ENCODE measurements around the gene PRKAG2.

PRKAG2 gene

GRCh38 chr7:151796091-151796870, 80.6 kb downstream of the PRKAG2 start:
- no peak for ATAC-seq
- Mint-ChIP-seq H3K27ac (peak overlapping the region; percentile 90), H3K4me3 (peak overlapping the region; percentile 38), H3K4me1 (peaks cover 65% of the 10 kb centered on the region), H3K9me3 (no peaks in the 10 kb centered on the region), H3K36me3 (peaks cover 5% of the 10 kb centered on the region)
- DNase-seq (ENCODE audit: low spot score in 2 of 2) = no peak

DNA sequence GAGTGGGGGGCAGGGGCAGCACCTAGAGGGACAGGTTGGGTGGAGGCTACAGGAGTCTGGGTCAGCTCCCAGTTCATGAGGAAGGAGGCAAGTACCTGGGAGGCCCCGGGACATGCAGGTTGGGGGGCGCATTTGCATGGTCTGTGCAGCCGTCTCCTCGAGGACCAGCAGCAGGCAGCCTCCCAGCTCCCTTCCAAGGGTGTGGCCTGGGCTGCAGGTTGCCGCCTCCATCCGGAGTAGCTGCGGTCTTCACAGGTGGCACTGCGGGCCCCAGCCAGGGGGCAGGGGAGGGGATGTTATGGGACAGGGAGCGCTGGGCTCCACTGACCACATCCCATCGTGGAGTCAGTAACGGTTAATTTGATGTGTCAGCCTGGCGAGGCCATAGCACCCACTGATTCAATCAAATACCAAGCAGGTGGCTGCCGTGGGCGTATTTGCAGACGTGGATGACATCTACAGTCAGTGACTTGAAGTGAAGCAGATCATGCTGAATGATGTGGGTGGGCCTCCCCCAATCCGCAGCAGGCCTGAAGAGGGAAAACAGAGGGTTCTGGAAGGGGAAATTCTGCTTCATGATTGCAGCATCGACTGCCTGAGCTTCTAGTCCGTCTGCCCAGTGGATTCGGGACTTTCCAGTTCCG, 81.6 kb downstream of the PRKAG2 start:
- Mint-ChIP-seq H3K4me3 (peak overlapping the region; percentile 38), H3K27ac (peak overlapping the region; percentile 90), H3K9me3 (no peaks in the 10 kb centered on the region), H3K36me3 (peaks cover 5% of the 10 kb centered on the region), H3K4me1 (peaks cover 68% of the 10 kb centered on the region)
- ATAC-seq = peak; percentile 94
- peak; percentile 63 to 86 for DNase-seq (ENCODE audit: low spot score in 2 of 2)

DNA sequence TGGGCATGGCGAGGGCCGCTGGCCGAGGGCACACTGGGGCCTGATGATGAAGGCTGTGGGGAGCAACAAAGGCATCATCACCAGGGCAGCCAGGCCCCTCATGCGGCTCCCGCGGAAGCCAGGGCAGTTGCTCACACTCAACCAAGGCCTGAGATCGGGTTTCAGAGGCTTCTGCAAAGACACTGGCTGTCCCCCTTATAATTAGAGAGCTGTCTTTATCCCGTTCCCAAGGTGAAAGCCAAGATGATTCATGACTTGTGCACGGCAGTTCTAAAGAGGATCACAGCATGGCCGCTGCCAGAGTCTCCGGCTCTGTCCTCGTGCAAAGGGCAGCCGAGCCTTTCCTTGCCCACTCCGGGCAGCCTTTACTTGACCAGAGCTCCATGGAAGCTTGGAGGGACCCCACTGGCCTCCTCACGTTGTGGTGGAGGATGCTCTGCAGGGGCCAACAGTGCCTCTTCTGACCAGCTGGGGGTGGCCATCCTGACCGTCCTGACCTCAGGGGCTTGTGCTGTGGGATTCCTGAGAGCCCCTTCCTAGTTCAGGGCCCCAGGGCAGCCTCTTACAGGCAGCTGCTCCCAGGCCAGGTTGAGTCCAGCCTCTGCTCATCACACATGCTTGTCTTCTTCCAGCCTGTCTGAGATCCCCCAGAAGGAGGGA, 82.3 kb downstream of the PRKAG2 start:
- H3K36me3 Mint-ChIP-seq = peaks cover 5% of the 10 kb centered on the region
- H3K4me1 Mint-ChIP-seq = peaks cover 73% of the 10 kb centered on the region

GRCh38 chr7:151793991-151794507, 82.9 kb downstream of the PRKAG2 start:
- H3K4me3 Mint-ChIP-seq = peak overlapping the region; percentile 38
- no peaks in the 10 kb centered on the region for H3K9me3 Mint-ChIP-seq
- H3K4me1 Mint-ChIP-seq = peaks cover 76% of the 10 kb centered on the region
- DNase-seq (ENCODE audit: low spot score in 2 of 2) = no peak
- ATAC-seq = no peak
- peak overlapping the region; percentile 90 for H3K27ac Mint-ChIP-seq
- H3K36me3 Mint-ChIP-seq = peaks cover 5% of the 10 kb centered on the region

More for the DNA sequence above, 82.3 kb downstream of the PRKAG2 start:
- DNase-seq (ENCODE audit: low spot score in 2 of 2) (no peak), ATAC-seq (peak; percentile 2)
- Mint-ChIP-seq H3K4me3 (peak overlapping the region; percentile 38), H3K9me3 (no peaks in the 10 kb centered on the region), H3K27ac (peak overlapping the region; percentile 90)

DNA sequence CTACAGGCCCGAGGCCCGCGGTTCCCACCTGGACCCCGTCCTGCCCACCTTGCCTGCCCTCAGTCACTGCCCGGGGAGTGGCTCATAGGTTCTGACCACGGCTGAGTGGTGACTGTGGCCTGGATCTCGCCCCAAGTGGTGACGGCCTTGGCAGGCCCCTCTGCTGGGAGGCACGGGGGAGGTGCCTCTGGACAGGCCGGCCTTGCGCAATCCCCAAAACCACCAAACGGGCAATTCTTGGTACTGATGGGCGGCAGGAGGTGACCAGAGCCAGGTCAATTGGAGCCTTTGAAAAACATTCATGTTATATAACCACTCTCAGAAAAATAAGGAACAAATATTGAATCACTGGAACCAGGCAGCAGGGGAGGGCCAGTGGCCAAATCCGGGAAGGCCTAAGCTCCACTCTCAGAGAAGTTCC, 83.4 kb downstream of the PRKAG2 start:
- H3K27ac Mint-ChIP-seq = peak overlapping the region; percentile 90
- peaks cover 73% of the 10 kb centered on the region for H3K4me1 Mint-ChIP-seq
- no peak overlapping the region for H3K4me3 Mint-ChIP-seq
- H3K9me3 Mint-ChIP-seq = no peaks in the 10 kb centered on the region
- H3K36me3 Mint-ChIP-seq = peaks cover 5% of the 10 kb centered on the region
- no peak for DNase-seq (ENCODE audit: low spot score in 2 of 2)
- no peak for ATAC-seq

DNA sequence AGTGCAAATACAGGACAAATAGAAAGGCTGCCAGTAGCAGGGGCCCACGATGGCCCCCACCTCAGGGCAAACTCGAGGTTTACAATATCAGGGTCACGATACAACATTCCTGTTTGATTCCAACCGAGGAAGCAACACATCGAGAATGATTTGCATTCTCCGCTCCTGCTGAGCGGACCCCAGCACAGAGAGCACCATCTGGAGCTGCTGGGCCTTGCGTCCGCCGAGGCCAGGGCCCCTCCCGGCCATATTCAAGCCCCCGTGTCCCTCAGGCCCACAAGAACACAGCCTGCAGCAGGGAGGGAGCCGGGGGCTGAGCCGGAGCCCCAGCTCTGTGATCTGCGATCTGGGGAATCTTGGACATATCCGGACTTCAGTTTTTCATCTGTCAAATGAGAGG, 84.3 kb downstream of the PRKAG2 start:
- Mint-ChIP-seq H3K4me1 (peaks cover 77% of the 10 kb centered on the region), H3K9me3 (no peaks in the 10 kb centered on the region), H3K27ac (peak overlapping the region; percentile 79), H3K36me3 (peaks cover 5% of the 10 kb centered on the region), H3K4me3 (no peak overlapping the region)
- DNase-seq (ENCODE audit: low spot score in 2 of 2) = no peak
- no peak for ATAC-seq

- DNase-seq (ENCODE audit: low spot score in 2 of 2) (no peak), ATAC-seq (no peak)
- peak overlapping the region; percentile 79 for H3K27ac Mint-ChIP-seq
- peaks cover 78% of the 10 kb centered on the region for H3K4me1 Mint-ChIP-seq
- H3K36me3 Mint-ChIP-seq = peaks cover 5% of the 10 kb centered on the region
- no peaks in the 10 kb centered on the region for H3K9me3 Mint-ChIP-seq
- H3K4me3 Mint-ChIP-seq = no peak overlapping the region
Observed at GRCh38 chr7:151792086-151792485, 84.8 kb downstream of the PRKAG2 start.

DNA sequence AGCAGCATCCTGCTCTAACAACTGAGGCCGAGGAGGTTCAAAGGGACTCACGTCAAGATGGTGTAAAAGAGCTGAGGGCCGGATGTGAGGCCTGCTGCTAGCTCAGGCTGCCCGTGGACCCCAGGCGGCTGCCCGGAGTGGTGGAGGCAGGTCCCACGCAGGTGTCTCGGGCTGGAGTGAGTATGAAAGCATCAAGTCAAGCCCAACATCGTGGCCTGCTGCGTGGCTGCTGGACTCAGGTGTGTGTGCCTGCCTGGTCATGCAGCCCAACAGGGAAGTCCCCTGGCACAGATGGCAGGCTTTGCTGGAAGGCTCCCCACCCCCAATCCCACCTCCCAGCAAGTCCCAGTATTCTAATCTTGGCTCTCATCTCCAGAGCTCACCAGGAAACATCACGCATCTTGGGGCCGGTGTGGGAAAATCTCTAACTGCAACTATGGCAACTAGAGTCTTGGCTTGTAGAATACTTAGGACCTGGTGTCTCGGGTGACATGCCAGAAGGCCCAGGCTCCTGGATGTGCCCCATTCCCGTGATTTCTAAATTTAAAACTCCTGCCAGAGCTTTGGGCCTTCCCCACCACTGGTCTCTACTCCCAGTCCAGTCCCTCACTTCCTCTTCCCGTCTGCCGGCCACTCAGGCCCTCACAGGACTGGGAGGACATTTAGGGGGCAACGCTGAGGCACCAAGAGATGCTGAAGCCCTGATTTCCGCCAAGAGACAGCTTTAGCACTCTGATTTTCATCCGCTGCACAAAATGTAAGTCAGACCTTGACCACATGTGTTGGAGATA, 85.9 kb downstream of the PRKAG2 start:
- Mint-ChIP-seq H3K36me3 (peaks cover 5% of the 10 kb centered on the region), H3K4me1 (peaks cover 70% of the 10 kb centered on the region), H3K27ac (peak overlapping the region; percentile 79), H3K9me3 (no peaks in the 10 kb centered on the region), H3K4me3 (no peak overlapping the region)
- ATAC-seq (no peak), DNase-seq (ENCODE audit: low spot score in 2 of 2) (no peak)

- Mint-ChIP-seq H3K4me1 (peaks cover 64% of the 10 kb centered on the region), H3K36me3 (peaks cover 1% of the 10 kb centered on the region), H3K27ac (peak overlapping the region; percentile 13), H3K4me3 (no peak overlapping the region), H3K9me3 (no peaks in the 10 kb centered on the region)
- DNase-seq (ENCODE audit: low spot score in 2 of 2) = no peak
- ATAC-seq = no peak
Observed at GRCh38 chr7:151790095-151790829, 86.7 kb downstream of the PRKAG2 start.

DNA sequence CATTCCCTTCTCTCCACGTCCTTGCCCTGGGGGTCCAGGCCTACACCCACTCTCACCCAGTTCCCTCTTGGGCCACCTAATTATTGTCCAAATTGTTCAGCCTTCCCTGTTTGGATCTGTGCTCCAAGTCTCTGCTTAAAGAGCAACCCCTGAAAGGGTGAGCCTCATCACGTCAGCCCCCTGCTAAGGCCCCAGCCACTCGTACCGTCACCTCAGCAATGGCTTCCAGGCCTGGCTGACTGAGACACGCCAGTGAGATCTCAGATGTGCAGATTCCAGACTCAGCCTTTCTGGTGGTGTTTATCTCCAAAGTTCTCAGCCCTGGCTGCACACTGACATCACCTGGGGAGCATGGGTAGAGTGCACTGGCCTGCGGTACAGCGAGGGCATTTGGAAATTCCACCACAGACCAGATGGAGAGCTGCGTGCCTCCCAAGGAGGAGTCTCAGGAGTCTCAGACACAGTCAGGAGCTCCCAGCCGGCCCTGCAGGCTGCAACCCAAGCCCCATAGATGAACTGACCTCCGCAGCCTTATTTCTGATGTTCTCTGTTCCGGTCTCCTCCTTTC, 87.5 kb downstream of the PRKAG2 start:
- Mint-ChIP-seq H3K4me1 (peaks cover 56% of the 10 kb centered on the region), H3K27ac (peak overlapping the region; percentile 13), H3K36me3 (no peaks in the 10 kb centered on the region), H3K9me3 (no peaks in the 10 kb centered on the region), H3K4me3 (no peak overlapping the region)
- ATAC-seq (no peak), DNase-seq (ENCODE audit: low spot score in 2 of 2) (no peak)

DNA sequence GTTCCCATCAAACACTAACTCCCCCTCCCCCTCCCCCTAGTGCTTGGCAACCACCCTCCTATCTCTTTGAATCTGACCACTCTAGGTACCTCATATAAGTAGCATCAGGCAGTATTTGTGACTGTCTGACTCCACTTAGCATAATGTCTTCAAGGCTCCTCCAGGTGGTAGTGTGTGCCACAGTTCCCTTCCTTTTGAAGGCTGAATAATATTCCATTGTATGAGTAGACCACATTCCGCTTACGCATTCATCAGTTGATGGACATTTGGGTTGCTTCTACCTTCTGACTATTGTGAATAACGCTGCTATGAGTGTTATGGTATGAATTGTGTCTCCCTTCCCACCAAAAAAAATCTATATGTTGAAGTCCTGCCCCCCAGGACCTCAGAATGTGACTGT, 89.6 kb downstream of the PRKAG2 start:
- no peak for ATAC-seq
- no peaks in the 10 kb centered on the region for H3K36me3 Mint-ChIP-seq
- no peak overlapping the region for H3K4me3 Mint-ChIP-seq
- no peak for DNase-seq (ENCODE audit: low spot score in 2 of 2)
- no peaks in the 10 kb centered on the region for H3K9me3 Mint-ChIP-seq
- H3K4me1 Mint-ChIP-seq = peaks cover 46% of the 10 kb centered on the region
- peak overlapping the region; percentile 48 for H3K27ac Mint-ChIP-seq

GRCh38 chr7:151786936-151787335, 90.0 kb downstream of the PRKAG2 start:
- peaks cover 42% of the 10 kb centered on the region for H3K4me1 Mint-ChIP-seq
- ATAC-seq = no peak
- H3K36me3 Mint-ChIP-seq = no peaks in the 10 kb centered on the region
- DNase-seq (ENCODE audit: low spot score in 2 of 2) = no peak
- no peak overlapping the region for H3K4me3 Mint-ChIP-seq
- peak overlapping the region; percentile 48 for H3K27ac Mint-ChIP-seq
- no peaks in the 10 kb centered on the region for H3K9me3 Mint-ChIP-seq

- no peak for ATAC-seq
Observed at GRCh38 chr7:151786241-151786640, 90.7 kb downstream of the PRKAG2 start.

GRCh38 chr7:151785681-151785965, 91.3 kb downstream of the PRKAG2 start:
- no peak for DNase-seq (ENCODE audit: low spot score in 2 of 2)
- no peak for ATAC-seq
- H3K9me3 Mint-ChIP-seq = no peaks in the 10 kb centered on the region
- H3K27ac Mint-ChIP-seq = no peak overlapping the region
- H3K4me1 Mint-ChIP-seq = peaks cover 34% of the 10 kb centered on the region
- no peak overlapping the region for H3K4me3 Mint-ChIP-seq
- peaks cover 3% of the 10 kb centered on the region for H3K36me3 Mint-ChIP-seq

More at GRCh38 chr7:151786241-151786640, 90.7 kb downstream of the PRKAG2 start:
- H3K4me3 Mint-ChIP-seq = no peak overlapping the region
- H3K27ac Mint-ChIP-seq = peak overlapping the region; percentile 48
- peaks cover 35% of the 10 kb centered on the region for H3K4me1 Mint-ChIP-seq
- no peaks in the 10 kb centered on the region for H3K36me3 Mint-ChIP-seq
- DNase-seq (ENCODE audit: low spot score in 2 of 2) = no peak
- no peaks in the 10 kb centered on the region for H3K9me3 Mint-ChIP-seq

All from stimulated activated effector memory CD8-positive, alpha-beta T cell treated with anti-CD3 and anti-CD28 coated beads, Interleukin-12 subunit alpha, Interleukin-12 subunit beta, amount 100 ng/mL, for 72 hours (primary cell).